Adrenal gland (tissue), 12 donors: ENCODE measurements around the gene COMT. TPM values are rescaled to one million over a fixed set of nuclear protein-coding genes. Genes with fewer than 3 reads are reported as not detected.

Source experiments
- DNase-seq, 7 donors: peaks; one replicate each; pipeline ENCODE4 v3.0.0-alpha.2; 2019 to 2020
- H3K27ac ChIP-seq, 5 donors: fragments of 200-600 bp; sonication (generic) in 4 of 5; 1 replicate in 3 of 5; 2 replicates in 2 of 5; pipeline versions ENCODE4 v1.5.1 to v1.8.0; 2016 to 2020; ENCODE audit warnings: mild to moderate bottlenecking in 1 of 5
- H3K27me3 ChIP-seq: fragments of 200-600 bp; 2 replicates; pipeline ENCODE4 v1.8.0; 2021
- H3K36me3 ChIP-seq, 2 donors: fragments of 200-600 bp; replicated peaks in 1 of 2; 1 replicate in 1 of 2; 2 replicates in 1 of 2; pipeline versions ENCODE4 v1.5.1 to v1.8.0; 2018 to 2022
- H3K4me1 ChIP-seq, 2 donors: fragments of 200-600 bp; replicated peaks in 1 of 2; 1 replicate in 1 of 2; 2 replicates in 1 of 2; pipeline versions ENCODE4 v1.5.1 to v1.8.0; 2018 to 2021
- H3K4me3 ChIP-seq, 4 donors: fragments of 200-600 bp; sonication (generic) in 3 of 4; one replicate each; pipeline ENCODE4 v1.5.1; 2016 to 2018
- H3K9me3 ChIP-seq, 3 donors: fragments of 200-600 bp; sonication (generic) in 1 of 3; replicated peaks in 1 of 3; 1 replicate in 2 of 3; 2 replicates in 1 of 3; pipeline versions ENCODE4 v1.5.1 to v1.8.0; 2016 to 2021
- CTCF ChIP-seq, 6 experiments: fragments of 450-650 bp in 4 of 6; fragments of 200-600 bp in 2 of 6; sonication (generic) in 1 of 6; IDR thresholded peaks; 1 replicate in 5 of 6; 2 replicates in 1 of 6; pipeline versions ENCODE4 v1.5.1 to v1.8.0; 2016 to 2021; ENCODE audit warnings: antibody characterized with exemption in 6 of 6, mild to moderate bottlenecking in 2 of 6, moderate library complexity in 1 of 6
- POLR2A ChIP-seq, 2 donors: fragments of 450-650 bp; IDR thresholded peaks; one replicate each; pipeline ENCODE4 v1.6.1; 2017; ENCODE audit warnings: antibody characterized with exemption in 2 of 2, mild to moderate bottlenecking in 2 of 2, moderate library complexity in 1 of 2
- WGBS, 4 donors: extraction: QIAGEN DNeasy Blood & Tissue Kit in 2 of 4; methylation state at CpG; one replicate each; pipeline versions ENCODE4 v1.1.5 to v1.1.7; 2013 to 2017; 5-methylcytosine and 5-hydroxymethylcytosine counted together
- intact Hi-C, 2 donors: fragments of 100-400 bp; cut with DNase I; formaldehyde crosslinking; loops; one replicate each; pipeline versions ENCODE4 v1.14.1 to v1.15.0; 2022 to 2023
- polyA plus RNA-seq, 3 donors: library from polyadenylated mRNA; stranded (reverse); fragments of 200-250 nt in 2 of 3; fragments of 350-450 nt in 1 of 3; fragmentation: Illumina TruSeq in 1 of 3; extraction: RNeasy Lipid Tissue Mini Kit (QIAGEN cat#74804) in 1 of 3; gene quantifications; one replicate each; pipeline ENCODE4 v1.2.3, GENCODE V29; 2013 to 2014
- total RNA-seq, 9 donors: library from RNA; depleted of rRNA in 4 of 9; stranded (reverse); fragments of >200 nt in 4 of 9; fragments of 120-200 nt in 1 of 9; fragmentation: NEBNext Ultra II Directional in 1 of 9; extraction: Animal tissue kit (Norgen Biotek cat#: 25700) in 1 of 9; gene quantifications; one replicate each; pipeline versions ENCODE4 v1.1.0 to v1.2.4, GENCODE V29; 2013 to 2023
- donor health status: healthy with polysubstance abuse.
- donor health status: Bipolar disorder and iron deficiency.
- donor health status: DM: yes; HTN: yes; CAD: no.
- donor health status: DM: no; HTN: no; CAD: no.
- donor health status: DM: no; HTN: no; CAD: no.
- donor health status: DM: yes; HTN: yes; CAD: no.

Gene COMT
- total and polyA plus RNA-seq, 12 donors = 51.3 to 743 (median 390) TPM

DNA sequence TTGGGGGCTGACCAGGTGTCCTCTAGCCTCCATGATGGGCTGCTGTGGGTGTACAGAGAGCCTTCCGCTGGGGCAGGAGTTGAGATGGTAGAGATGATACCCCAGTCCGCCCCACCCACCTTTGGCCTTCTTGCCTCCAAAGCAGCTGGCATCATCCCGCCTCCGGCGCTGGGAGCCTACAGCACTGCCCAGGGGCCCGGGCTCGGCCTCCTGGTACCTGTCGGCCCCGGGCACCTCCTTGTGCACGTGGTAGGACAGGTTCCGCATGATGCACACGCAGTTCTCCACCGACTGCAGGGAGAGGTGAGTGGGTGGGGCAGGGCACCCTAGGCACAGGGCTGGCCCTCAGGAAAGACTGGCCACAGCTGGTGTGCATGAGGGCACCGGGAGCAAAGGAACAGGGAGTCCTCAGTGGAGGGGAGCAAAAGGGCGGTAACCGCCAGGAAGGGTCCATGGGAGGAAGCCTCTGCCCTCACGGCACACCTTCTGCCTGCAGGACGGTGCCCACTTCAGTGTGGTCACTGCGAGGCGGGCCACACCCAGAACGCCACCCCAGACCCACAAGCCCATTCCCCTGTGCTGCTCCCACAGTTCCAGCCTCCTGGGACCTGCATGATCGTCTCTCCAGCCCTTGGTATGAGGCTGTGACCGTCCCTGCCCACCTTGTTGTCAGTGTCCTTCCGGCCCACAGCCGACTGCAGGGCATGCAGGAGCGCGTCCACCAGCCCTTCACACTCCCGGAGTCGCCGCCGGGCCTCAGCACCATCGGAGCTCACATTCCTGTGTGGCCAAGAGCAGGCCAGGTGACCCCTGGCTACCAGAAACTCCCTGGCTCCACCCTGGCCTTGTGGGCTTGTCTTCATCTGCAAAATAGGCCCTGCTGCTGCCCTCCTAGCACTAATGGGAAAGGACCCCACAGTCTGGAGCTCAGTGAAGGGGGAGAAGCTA, 36.0 kb downstream of the COMT start:
- intact Hi-C loops = loop anchor here in 1 of 2 donors (10.0 kb wide), 1 partner anchor 107 kb away; the partner anchor contains the start of gene DGCR8

GRCh38 chr22:19978748-19979147, 37.2 kb downstream of the COMT start:
- H3K36me3 ChIP-seq = peaks cover 0 to 25% of the 10 kb centered on the region in 2 donors

More for the DNA sequence above, 36.0 kb downstream of the COMT start:
- Histone ChIP-seq H3K36me3 (peaks cover 0 to 25% of the 10 kb centered on the region in 2 donors), H3K27ac (no peak overlapping the region), H3K9me3 (no peaks in the 10 kb centered on the region), H3K4me3 (no peak overlapping the region), H3K4me1 (no peaks in the 10 kb centered on the region), H3K27me3 (no peaks in the 10 kb centered on the region)
- DNase-seq = no peak
- 91 to 95% (median 94%) methylated on average over 23 to 32 of the region's 32 CpGs for WGBS, 4 donors
- no peak for TF ChIP-seq CTCF (IDR thresholded peaks at IDR 0.05)

DNA sequence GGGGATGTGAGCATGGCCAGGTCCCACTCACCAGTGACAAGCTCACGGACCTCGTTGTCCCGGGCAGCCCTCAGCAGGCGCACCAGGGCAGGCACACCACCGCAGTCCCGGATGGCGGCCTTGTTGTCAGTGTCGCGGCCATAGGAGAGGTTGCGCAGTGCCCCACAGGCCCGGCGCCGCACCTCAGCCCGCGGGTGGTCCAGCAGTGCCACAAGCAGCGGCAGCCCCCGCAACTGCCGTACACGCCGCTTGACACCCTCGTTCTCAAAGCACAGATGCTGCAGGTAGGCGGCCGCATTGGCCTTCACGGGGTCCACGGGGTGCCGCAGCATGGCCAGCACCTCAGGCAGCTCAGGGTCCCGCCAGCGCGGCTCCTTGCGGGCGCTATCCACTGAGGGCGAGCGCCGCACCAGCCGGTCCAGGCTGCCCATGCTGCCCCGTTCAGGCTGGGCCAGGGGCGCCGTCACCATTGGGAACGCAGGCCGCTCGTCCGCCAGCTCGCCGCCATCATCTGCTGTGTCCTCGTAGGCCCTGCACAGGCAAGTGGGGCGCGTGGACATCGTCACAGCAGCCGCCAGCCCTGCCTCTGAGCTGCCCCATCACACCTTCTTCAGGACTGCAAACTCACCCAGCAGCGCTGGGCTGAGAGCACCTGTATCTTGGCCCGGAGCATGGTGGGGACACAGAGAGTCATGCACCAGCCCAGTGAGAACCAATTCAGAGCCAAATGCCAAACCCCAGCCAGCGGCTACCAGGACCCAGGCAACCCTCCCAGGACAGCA, 38.3 kb downstream of the COMT start:
- 94 to 96% (median 95%) methylated on average over 29 to 52 of the region's 52 CpGs; no CpG with 5 or more reads in 1 of the 4 donors for WGBS, 4 donors
- no peak for TF ChIP-seq CTCF (IDR thresholded peaks at IDR 0.05)
- TF ChIP-seq POLR2A (IDR thresholded peaks at IDR 0.05) = no peak
- no peak overlapping the region for H3K4me3 ChIP-seq
- H3K36me3 ChIP-seq = peaks cover 0 to 25% of the 10 kb centered on the region in 2 donors
- intact Hi-C loops = loop anchor here in 1 of 2 donors (10.0 kb wide), 1 partner anchor 105 kb away; the partner anchor contains the start of gene DGCR8
- no peaks in the 10 kb centered on the region for H3K9me3 ChIP-seq
- peaks cover 0 to 13% of the 10 kb centered on the region in 2 donors for H3K4me1 ChIP-seq
- DNase-seq = no peak
- no peaks in the 10 kb centered on the region for H3K27me3 ChIP-seq
- no peak overlapping the region for H3K27ac ChIP-seq

More at GRCh38 chr22:19978748-19979147, 37.2 kb downstream of the COMT start:
- H3K9me3 ChIP-seq = no peaks in the 10 kb centered on the region
- H3K4me3 ChIP-seq = no peak overlapping the region
- H3K4me1 ChIP-seq = peaks cover 0 to 2% of the 10 kb centered on the region in 2 donors
- H3K27ac ChIP-seq = no peak overlapping the region
- no peaks in the 10 kb centered on the region for H3K27me3 ChIP-seq
- intact Hi-C loops = loop anchor here in 1 of 2 donors (10.0 kb wide), 1 partner anchor 106 kb away; the partner anchor contains the start of gene DGCR8
- WGBS, 4 donors = 89 to 97% (median 95%) methylated on average over 7 to 17 of the region's 17 CpGs
- TF ChIP-seq CTCF (IDR thresholded peaks at IDR 0.05) = no peak
- DNase-seq = no peak

- H3K27me3 ChIP-seq = no peaks in the 10 kb centered on the region
- no peak overlapping the region for H3K27ac ChIP-seq
- intact Hi-C loops = no loop called here
- peaks cover 0 to 25% of the 10 kb centered on the region in 2 donors for H3K36me3 ChIP-seq
- H3K4me1 ChIP-seq = peaks cover 0 to 15% of the 10 kb centered on the region in 2 donors
- no peak for DNase-seq
- TF ChIP-seq CTCF (IDR thresholded peaks at IDR 0.05) (no peak), POLR2A (IDR thresholded peaks at IDR 0.05) (no peak)
- H3K4me3 ChIP-seq = no peak overlapping the region
- no peaks in the 10 kb centered on the region for H3K9me3 ChIP-seq
- WGBS, 4 donors = 70 to 86% (median 80%) methylated on average over 2 to 7 of the region's 7 CpGs
Observed at GRCh38 chr22:19980766-19981165, 39.2 kb downstream of the COMT start.
